Central memory CD8-positive, alpha-beta T cell (primary cell): ENCODE data around the gene CAMK4.

Source experiments
- ATAC-seq: fragments of 150-1000 bp; cut with Tn5 transposase; replicated peaks from 2 replicates; pipeline ENCODE4 v1.10.0; 2022; ENCODE audit warnings: mild to moderate bottlenecking, moderate FRiP score, moderate number of reproducible peaks; ENCODE audit not compliant: poor library complexity, severe bottlenecking; ENCODE audit errors: extremely low read depth
- DNase-seq, 2 donors: peaks; one replicate each; pipeline ENCODE4 v3.0.0; 2021; ENCODE audit warnings: low spot score in 2 of 2
- H3K27ac Mint-ChIP-seq: one replicate; pipeline ENCODE4 v1.8.0; 2022; ENCODE audit warnings: low read depth, mild to moderate bottlenecking, moderate library complexity, mixed read lengths
- H3K27me3 Mint-ChIP-seq: one replicate; pipeline ENCODE4 v1.8.0; 2022; ENCODE audit warnings: mixed read lengths
- H3K36me3 Mint-ChIP-seq: one replicate; pipeline ENCODE4 v1.8.0; 2022; ENCODE audit warnings: mild to moderate bottlenecking, moderate library complexity, mixed read lengths; ENCODE audit not compliant: insufficient read depth
- H3K4me1 Mint-ChIP-seq: one replicate; pipeline ENCODE4 v1.8.0; 2022; ENCODE audit warnings: mixed read lengths
- H3K4me3 Mint-ChIP-seq: one replicate; pipeline ENCODE4 v1.8.0; 2022; ENCODE audit warnings: mild to moderate bottlenecking, moderate library complexity, mixed read lengths
- H3K9me3 Mint-ChIP-seq: one replicate; pipeline ENCODE4 v1.8.0; 2022; ENCODE audit warnings: mixed read lengths

Gene CAMK4

GRCh38 chr5:111439473-111440075 lies 215.4 kb downstream of the CAMK4 start:
- Mint-ChIP-seq H3K27me3 (no peaks in the 10 kb centered on the region), H3K4me1 (peaks cover 7% of the 10 kb centered on the region), H3K36me3 (peaks cover 2% of the 10 kb centered on the region), H3K27ac (no peak overlapping the region), H3K9me3 (no peaks in the 10 kb centered on the region), H3K4me3 (no peak overlapping the region)
- ATAC-seq (no peak), DNase-seq (no peak)

- no peak overlapping the region for H3K27ac Mint-ChIP-seq
- H3K4me3 Mint-ChIP-seq = no peak overlapping the region
- DNase-seq = no peak
- peaks cover 36% of the 10 kb centered on the region for H3K36me3 Mint-ChIP-seq
- peaks cover 4% of the 10 kb centered on the region for H3K4me1 Mint-ChIP-seq
- ATAC-seq = no peak
- H3K9me3 Mint-ChIP-seq = no peaks in the 10 kb centered on the region
- no peaks in the 10 kb centered on the region for H3K27me3 Mint-ChIP-seq
Observed at GRCh38 chr5:111447099-111447498, 222.9 kb downstream of the CAMK4 start.

GRCh38 chr5:111447822-111448221 lies 223.6 kb downstream of the CAMK4 start:
- DNase-seq = no peak
- H3K9me3 Mint-ChIP-seq = no peaks in the 10 kb centered on the region
- H3K4me1 Mint-ChIP-seq = peaks cover 4% of the 10 kb centered on the region
- H3K36me3 Mint-ChIP-seq = peaks cover 36% of the 10 kb centered on the region
- no peak overlapping the region for H3K27ac Mint-ChIP-seq
- H3K27me3 Mint-ChIP-seq = no peaks in the 10 kb centered on the region
- H3K4me3 Mint-ChIP-seq = no peak overlapping the region
- no peak for ATAC-seq

DNA sequence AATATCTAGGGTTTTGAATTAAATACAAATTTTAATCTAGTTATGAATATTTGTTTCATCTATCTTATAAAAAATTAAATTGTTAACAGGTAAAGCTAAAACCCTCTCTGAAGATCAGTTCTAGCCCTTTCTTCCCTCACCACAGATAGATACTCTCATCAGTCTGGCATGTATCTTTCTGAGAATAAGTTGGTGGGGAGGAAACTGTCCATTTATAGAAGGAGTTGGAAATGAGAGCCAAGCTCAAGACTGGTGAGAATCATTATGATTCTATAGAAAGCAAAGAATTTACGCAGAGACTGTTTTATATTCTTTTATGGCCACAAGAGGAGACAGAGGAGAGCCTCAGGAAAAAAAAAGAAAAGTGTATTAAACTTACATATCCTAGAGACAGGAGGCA lies 229.1 kb downstream of the CAMK4 start:
- Mint-ChIP-seq H3K27me3 (no peaks in the 10 kb centered on the region), H3K4me1 (peaks cover 5% of the 10 kb centered on the region), H3K4me3 (no peak overlapping the region), H3K36me3 (peaks cover 23% of the 10 kb centered on the region), H3K27ac (peak overlapping the region; percentile 30), H3K9me3 (no peaks in the 10 kb centered on the region)
- DNase-seq = no peak
- ATAC-seq = no peak

- peaks cover 21% of the 10 kb centered on the region for H3K36me3 Mint-ChIP-seq
- H3K4me1 Mint-ChIP-seq = peaks cover 6% of the 10 kb centered on the region
- DNase-seq (no peak), ATAC-seq (no peak)
- H3K4me3 Mint-ChIP-seq = no peak overlapping the region
- H3K9me3 Mint-ChIP-seq = no peaks in the 10 kb centered on the region
- H3K27ac Mint-ChIP-seq = peak overlapping the region; percentile 30
- no peaks in the 10 kb centered on the region for H3K27me3 Mint-ChIP-seq
Observed at GRCh38 chr5:111453747-111454146, 229.6 kb downstream of the CAMK4 start.

DNA sequence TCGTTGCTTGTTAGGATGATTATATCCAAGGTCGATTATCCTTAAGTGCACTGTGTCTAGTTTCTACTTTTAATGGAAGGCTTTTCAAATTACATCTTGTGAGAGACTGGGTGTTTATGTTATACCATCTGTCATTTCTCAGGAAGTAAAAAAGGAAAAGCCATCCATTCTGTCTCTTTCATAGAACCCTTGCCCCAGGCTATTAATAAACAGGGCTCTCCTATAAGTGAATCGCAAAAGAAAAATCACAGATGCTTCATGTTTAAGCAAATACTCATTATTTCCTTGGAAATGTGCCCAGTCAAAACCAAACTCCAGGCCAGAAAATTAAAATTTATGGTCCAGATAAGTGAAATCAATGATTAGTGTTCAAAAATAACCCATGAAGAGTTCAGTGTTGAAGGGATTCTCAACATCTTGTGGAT lies 230.0 kb downstream of the CAMK4 start:
- no peak overlapping the region for H3K4me3 Mint-ChIP-seq
- H3K9me3 Mint-ChIP-seq = no peaks in the 10 kb centered on the region
- peaks cover 25% of the 10 kb centered on the region for H3K36me3 Mint-ChIP-seq
- DNase-seq (no peak), ATAC-seq (no peak)
- no peak overlapping the region for H3K27ac Mint-ChIP-seq
- H3K27me3 Mint-ChIP-seq = no peaks in the 10 kb centered on the region
- peaks cover 11% of the 10 kb centered on the region for H3K4me1 Mint-ChIP-seq

- Mint-ChIP-seq H3K4me3 (no peak overlapping the region), H3K36me3 (peaks cover 24% of the 10 kb centered on the region), H3K9me3 (no peaks in the 10 kb centered on the region), H3K27ac (no peak overlapping the region), H3K27me3 (no peaks in the 10 kb centered on the region), H3K4me1 (peaks cover 12% of the 10 kb centered on the region)
- DNase-seq = no peak
- no peak for ATAC-seq
Observed at GRCh38 chr5:111454776-111455175, 230.6 kb downstream of the CAMK4 start.

GRCh38 chr5:111461255-111461671 lies 237.1 kb downstream of the CAMK4 start:
- DNase-seq = no peak
- Mint-ChIP-seq H3K9me3 (no peaks in the 10 kb centered on the region), H3K27me3 (no peaks in the 10 kb centered on the region), H3K4me3 (no peak overlapping the region), H3K4me1 (peaks cover 7% of the 10 kb centered on the region), H3K27ac (no peak overlapping the region), H3K36me3 (peaks cover 20% of the 10 kb centered on the region)
- ATAC-seq = no peak

GRCh38 chr5:111461934-111462333 lies 237.8 kb downstream of the CAMK4 start:
- no peak for DNase-seq
- Mint-ChIP-seq H3K4me1 (peaks cover 7% of the 10 kb centered on the region), H3K9me3 (no peaks in the 10 kb centered on the region), H3K4me3 (no peak overlapping the region), H3K36me3 (peaks cover 20% of the 10 kb centered on the region), H3K27ac (no peak overlapping the region), H3K27me3 (no peaks in the 10 kb centered on the region)
- no peak for ATAC-seq

- Mint-ChIP-seq H3K4me1 (peaks cover 7% of the 10 kb centered on the region), H3K27ac (peak overlapping the region; percentile 11), H3K4me3 (no peak overlapping the region), H3K36me3 (peaks cover 17% of the 10 kb centered on the region), H3K9me3 (no peaks in the 10 kb centered on the region), H3K27me3 (no peaks in the 10 kb centered on the region)
- ATAC-seq (no peak), DNase-seq (no peak)
Observed at GRCh38 chr5:111463311-111463710, 239.1 kb downstream of the CAMK4 start.

DNA sequence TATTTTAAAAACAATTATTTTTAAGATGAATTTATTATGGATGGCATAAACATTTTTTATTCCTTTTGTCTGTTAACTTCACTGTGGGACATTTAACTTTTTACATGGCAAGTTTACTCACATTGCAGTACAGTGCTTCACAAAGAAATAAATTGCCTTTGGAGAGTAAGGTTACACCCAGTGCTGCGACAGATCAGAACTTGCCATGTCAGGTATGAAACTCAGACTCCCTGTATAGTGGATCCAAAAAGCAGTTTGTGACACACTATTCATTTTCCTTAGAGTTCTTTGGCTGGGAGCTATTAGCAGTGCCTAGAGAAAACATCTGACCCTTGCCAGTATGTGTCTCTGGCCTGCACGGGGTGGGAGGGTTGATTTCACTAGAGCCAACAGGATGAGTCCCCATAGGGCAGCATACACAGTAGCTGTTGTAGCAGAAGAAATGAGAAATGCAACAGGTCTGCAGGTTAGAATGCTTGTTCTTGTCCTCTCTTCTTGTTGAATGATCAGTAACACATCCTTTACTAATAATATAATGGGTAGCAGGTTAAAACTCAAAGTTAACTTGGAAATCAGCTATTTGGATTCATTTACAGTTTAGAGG lies 245.2 kb downstream of the CAMK4 start:
- DNase-seq = no peak
- no peaks in the 10 kb centered on the region for H3K4me1 Mint-ChIP-seq
- H3K27me3 Mint-ChIP-seq = no peaks in the 10 kb centered on the region
- peaks cover 7% of the 10 kb centered on the region for H3K36me3 Mint-ChIP-seq
- no peak overlapping the region for H3K4me3 Mint-ChIP-seq
- H3K27ac Mint-ChIP-seq = no peak overlapping the region
- ATAC-seq = no peak
- H3K9me3 Mint-ChIP-seq = no peaks in the 10 kb centered on the region

DNA sequence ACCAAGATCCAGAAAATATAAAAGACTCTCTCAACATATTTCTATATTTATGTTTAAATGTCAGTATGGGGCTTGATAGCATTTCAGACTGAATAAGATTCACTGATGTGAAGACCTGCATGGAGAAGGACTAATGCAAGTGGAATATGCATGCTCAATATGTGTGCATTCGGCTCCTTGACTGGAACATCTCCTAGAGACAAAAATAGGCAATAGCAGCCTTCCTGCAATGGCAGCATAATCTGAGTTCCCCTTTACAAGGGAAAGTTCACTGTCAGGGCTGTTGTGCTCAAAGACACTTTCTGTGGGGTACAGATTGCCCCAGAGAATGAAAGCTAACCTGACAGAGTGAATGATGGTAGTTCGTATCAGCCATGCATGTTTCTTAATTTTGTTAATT lies 245.7 kb downstream of the CAMK4 start:
- no peaks in the 10 kb centered on the region for H3K4me1 Mint-ChIP-seq
- ATAC-seq (no peak), DNase-seq (no peak)
- no peaks in the 10 kb centered on the region for H3K9me3 Mint-ChIP-seq
- H3K27ac Mint-ChIP-seq = no peak overlapping the region
- H3K27me3 Mint-ChIP-seq = no peaks in the 10 kb centered on the region
- peaks cover 10% of the 10 kb centered on the region for H3K36me3 Mint-ChIP-seq
- no peak overlapping the region for H3K4me3 Mint-ChIP-seq

DNA sequence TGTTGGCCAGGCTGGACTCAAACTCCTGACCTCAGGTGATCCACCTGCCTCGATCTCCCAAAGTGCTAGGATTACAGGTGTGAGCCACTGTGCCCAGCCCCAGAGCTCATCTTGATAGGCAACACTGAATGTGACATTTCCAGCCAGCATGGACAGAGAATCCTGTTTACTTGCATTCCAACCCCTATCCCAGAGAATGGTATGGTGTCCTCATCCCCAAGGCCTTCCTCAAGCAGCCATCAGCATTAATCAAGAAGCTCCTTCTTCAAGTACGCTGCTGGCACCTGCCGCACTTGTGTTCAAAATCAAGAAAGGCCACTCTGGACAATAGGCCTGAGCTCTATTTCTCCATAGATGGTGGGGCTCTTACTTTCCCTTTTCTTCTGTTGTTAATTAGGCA lies 247.9 kb downstream of the CAMK4 start:
- no peak for ATAC-seq
- Mint-ChIP-seq H3K27ac (no peak overlapping the region), H3K36me3 (peaks cover 12% of the 10 kb centered on the region), H3K4me1 (no peaks in the 10 kb centered on the region), H3K27me3 (no peaks in the 10 kb centered on the region), H3K9me3 (no peaks in the 10 kb centered on the region), H3K4me3 (no peak overlapping the region)
- no peak for DNase-seq
